ENCODE results near the gene RAD51B.

The RAD51B gene

DNA sequence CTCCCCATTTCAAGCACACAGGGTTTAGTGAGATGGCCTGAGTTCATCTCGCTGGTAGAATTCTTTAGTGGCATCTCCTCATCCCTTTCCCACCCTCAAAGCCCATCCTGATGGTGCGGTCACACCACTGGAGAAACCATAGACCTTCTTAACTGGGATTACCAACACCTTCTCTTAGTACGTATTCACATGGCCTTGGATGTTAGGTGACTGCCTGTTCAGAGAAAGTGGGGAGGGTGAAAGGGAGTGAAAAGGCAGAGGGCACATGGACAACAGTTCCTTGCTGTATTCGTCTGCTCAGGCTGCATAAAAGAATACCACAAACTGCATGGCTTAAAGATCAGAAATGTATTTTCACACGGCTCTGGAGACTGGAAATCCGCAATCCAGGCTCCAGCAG, 667.2 kb downstream of the RAD51B start:
- no peak for DNase-seq
- Histone ChIP-seq H3K79me2 (ENCODE audit: control insufficient read depth, insufficient read depth, low read length) (no peaks in the 10 kb centered on the region), H3K4me3 (ENCODE audit: low read length) (no peak overlapping the region), H4K8ac (ENCODE audit: low read depth, low read length) (no peak overlapping the region), H3K36me3 (ENCODE audit: control insufficient read depth, insufficient read depth, low read length) (no peaks in the 10 kb centered on the region), H3K79me1 (ENCODE audit: low read length) (no peaks in the 10 kb centered on the region), H3K56ac (ENCODE audit: low read length) (no peak overlapping the region), H3K4me2 (ENCODE audit: low read length) (no peak overlapping the region), H3K4me1 (ENCODE audit: control insufficient read depth, low read depth, low read length) (no peaks in the 10 kb centered on the region), H2BK120ac (ENCODE audit: low read depth, low read length) (no peak overlapping the region), H2BK5ac (ENCODE audit: low read length) (no peak overlapping the region), H3K27me3 (ENCODE audit: insufficient read depth, low read length, poor library complexity) (no peaks in the 10 kb centered on the region), H3K9ac (ENCODE audit: low read length) (no peak overlapping the region), H4K5ac (ENCODE audit: low read length) (no peak overlapping the region), H2BK15ac (replicated peaks; ENCODE audit: low read depth) (no peak overlapping the region), H3K4ac (ENCODE audit: low read depth, low read length) (no peak overlapping the region), H3K27ac (ENCODE audit: low read depth, low read length) (no peak overlapping the region), H3K23ac (ENCODE audit: low read length) (no peak overlapping the region), H3K18ac (ENCODE audit: low read length) (no peak overlapping the region), H2AK5ac (ENCODE audit: low read length) (no peak overlapping the region)
- no CpG with 5 or more reads among the region's 6 CpGs for WGBS (ENCODE audit: extremely low coverage, insufficient coverage, low lambda C conversion rate)

DNA sequence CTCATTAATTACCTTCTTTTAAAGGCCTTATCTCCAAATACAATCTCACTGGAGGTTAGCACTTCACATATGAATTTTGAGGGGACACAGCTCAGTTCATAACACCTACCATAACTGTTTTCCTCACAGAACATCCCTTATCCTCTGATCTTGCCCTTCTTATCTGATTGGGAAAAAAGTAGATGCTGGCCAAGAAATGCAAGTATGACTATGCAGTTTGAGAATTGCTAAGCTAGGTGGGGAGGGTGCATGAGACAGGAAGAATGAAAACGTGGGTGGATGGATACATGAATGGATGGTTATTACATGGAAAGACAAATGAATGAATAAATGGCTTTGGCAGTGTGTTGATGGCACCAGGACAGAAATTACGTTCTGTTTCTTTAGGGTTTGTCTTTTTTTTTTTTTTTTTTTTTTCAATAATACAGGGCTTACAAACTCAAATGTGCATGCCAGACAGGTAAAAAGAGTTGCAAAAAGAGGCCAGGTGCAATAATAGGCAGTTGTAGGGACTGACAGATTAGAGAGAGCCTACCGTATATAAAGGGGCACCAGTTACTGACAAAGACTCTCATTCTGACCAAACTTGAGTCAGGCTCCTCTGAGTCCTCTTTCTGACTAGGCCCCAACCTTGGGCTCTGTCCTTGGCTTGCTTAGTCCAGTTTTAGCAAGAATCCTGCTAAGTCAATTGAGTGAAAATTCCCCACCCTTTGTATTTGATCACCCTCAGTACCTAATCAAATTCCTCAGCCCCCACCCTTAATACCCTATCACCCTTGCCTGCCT, 668.4 kb downstream of the RAD51B start:
- Histone ChIP-seq H3K9ac (ENCODE audit: low read length) (no peak overlapping the region), H3K27me3 (ENCODE audit: insufficient read depth, low read length, poor library complexity) (no peaks in the 10 kb centered on the region), H3K4me1 (ENCODE audit: control insufficient read depth, low read depth, low read length) (no peaks in the 10 kb centered on the region), H2BK5ac (ENCODE audit: low read length) (no peak overlapping the region), H2BK120ac (ENCODE audit: low read depth, low read length) (no peak overlapping the region), H3K18ac (ENCODE audit: low read length) (no peak overlapping the region), H3K79me2 (ENCODE audit: control insufficient read depth, insufficient read depth, low read length) (no peaks in the 10 kb centered on the region), H4K8ac (ENCODE audit: low read depth, low read length) (no peak overlapping the region), H4K5ac (ENCODE audit: low read length) (no peak overlapping the region), H2AK5ac (ENCODE audit: low read length) (no peak overlapping the region), H3K56ac (ENCODE audit: low read length) (no peak overlapping the region), H3K79me1 (ENCODE audit: low read length) (no peaks in the 10 kb centered on the region), H3K36me3 (ENCODE audit: control insufficient read depth, insufficient read depth, low read length) (no peaks in the 10 kb centered on the region), H3K23ac (ENCODE audit: low read length) (no peak overlapping the region), H3K4me3 (ENCODE audit: low read length) (no peak overlapping the region), H2BK15ac (replicated peaks; ENCODE audit: low read depth) (no peak overlapping the region), H3K27ac (ENCODE audit: low read depth, low read length) (no peak overlapping the region), H3K4me2 (ENCODE audit: low read length) (no peak overlapping the region), H3K4ac (ENCODE audit: low read depth, low read length) (no peak overlapping the region)
- no CpG with 5 or more reads among the region's 3 CpGs for WGBS (ENCODE audit: extremely low coverage, insufficient coverage, low lambda C conversion rate)
- DNase-seq, result no peak

DNA sequence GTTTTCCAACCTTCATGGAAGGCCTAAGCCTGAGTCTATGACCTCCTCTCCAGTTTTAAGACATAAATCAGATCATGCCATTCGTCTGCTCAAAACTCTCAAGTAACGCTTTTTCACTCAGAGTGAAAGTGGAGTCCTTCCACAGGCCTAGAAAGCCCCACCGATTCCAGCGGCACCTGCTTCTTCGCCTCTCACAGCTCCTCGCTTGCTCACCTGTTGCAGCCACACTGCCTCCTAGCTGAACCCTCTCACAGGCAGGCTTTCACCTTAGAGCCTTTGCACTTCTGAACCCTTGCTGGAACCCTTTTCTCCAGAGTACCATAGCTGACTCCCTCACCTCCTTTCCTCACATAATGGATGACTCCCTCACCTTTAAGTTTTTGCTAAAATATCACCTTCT, 672.2 kb downstream of the RAD51B start:
- H4K8ac ChIP-seq (ENCODE audit: low read depth, low read length), result no peak overlapping the region
- H3K79me2 ChIP-seq (ENCODE audit: control insufficient read depth, insufficient read depth, low read length), result no peaks in the 10 kb centered on the region
- no peak overlapping the region for H3K4me2 ChIP-seq (ENCODE audit: low read length)
- H3K4me1 ChIP-seq (ENCODE audit: control insufficient read depth, low read depth, low read length), result no peaks in the 10 kb centered on the region
- no peak overlapping the region for H3K23ac ChIP-seq (ENCODE audit: low read length)
- H2BK120ac ChIP-seq (ENCODE audit: low read depth, low read length), result no peak overlapping the region
- no peak overlapping the region for H3K18ac ChIP-seq (ENCODE audit: low read length)
- no peak overlapping the region for H4K5ac ChIP-seq (ENCODE audit: low read length)
- H3K9ac ChIP-seq (ENCODE audit: low read length), result no peak overlapping the region
- H2AK5ac ChIP-seq (ENCODE audit: low read length), result no peak overlapping the region
- H2BK5ac ChIP-seq (ENCODE audit: low read length), result no peak overlapping the region
- H3K36me3 ChIP-seq (ENCODE audit: control insufficient read depth, insufficient read depth, low read length), result no peaks in the 10 kb centered on the region
- WGBS (ENCODE audit: extremely low coverage, insufficient coverage, low lambda C conversion rate), result no CpG with 5 or more reads among the region's 6 CpGs
- no peak overlapping the region for H3K4ac ChIP-seq (ENCODE audit: low read depth, low read length)
- H3K79me1 ChIP-seq (ENCODE audit: low read length), result no peaks in the 10 kb centered on the region
- H3K27me3 ChIP-seq (ENCODE audit: insufficient read depth, low read length, poor library complexity), result no peaks in the 10 kb centered on the region
- H3K4me3 ChIP-seq (ENCODE audit: low read length), result no peak overlapping the region
- DNase-seq, result no peak
- no peak overlapping the region for H3K27ac ChIP-seq (ENCODE audit: low read depth, low read length)
- no peak overlapping the region for H2BK15ac ChIP-seq (replicated peaks; ENCODE audit: low read depth)
- H3K56ac ChIP-seq (ENCODE audit: low read length), result no peak overlapping the region

DNA sequence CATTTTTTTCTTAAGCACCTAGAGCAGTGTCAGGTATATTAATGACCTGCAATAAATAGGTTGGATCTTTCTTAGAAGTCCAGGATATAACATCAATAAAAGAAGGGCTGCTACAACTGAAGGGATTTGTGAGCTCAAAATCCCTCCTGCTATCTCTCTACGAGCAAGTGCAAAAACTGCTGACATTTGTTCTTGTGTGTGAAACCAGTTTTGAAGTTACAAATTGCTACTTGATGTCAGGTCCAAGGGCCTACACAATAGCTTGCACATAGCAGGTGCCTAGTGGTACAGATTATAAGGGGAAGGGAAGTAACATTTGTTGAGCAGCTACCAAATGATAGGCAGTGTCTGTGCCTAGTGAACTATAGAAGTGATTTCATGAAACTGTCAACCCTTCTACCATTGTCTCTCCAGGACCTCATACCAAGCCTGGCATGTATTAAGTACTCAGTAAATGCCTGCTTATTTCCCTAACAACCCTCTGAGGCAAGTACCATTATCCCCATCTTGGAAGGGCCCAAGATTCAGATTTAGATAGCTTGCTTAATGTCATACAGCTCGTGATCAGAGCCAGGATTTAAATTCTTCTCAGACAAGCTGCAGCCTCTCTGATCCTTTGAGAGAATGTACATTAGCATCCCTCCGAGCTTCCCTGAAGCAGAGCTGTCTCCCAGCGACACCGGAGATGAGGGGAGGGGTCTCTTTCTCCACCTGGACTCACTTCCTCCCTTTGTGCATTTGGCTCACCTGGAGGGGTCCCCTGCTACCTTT, 673.0 kb downstream of the RAD51B start:
- Histone ChIP-seq H3K36me3 (ENCODE audit: control insufficient read depth, insufficient read depth, low read length) (no peaks in the 10 kb centered on the region), H2AK5ac (ENCODE audit: low read length) (no peak overlapping the region), H3K56ac (ENCODE audit: low read length) (no peak overlapping the region), H3K4ac (ENCODE audit: low read depth, low read length) (no peak overlapping the region), H3K79me1 (ENCODE audit: low read length) (no peaks in the 10 kb centered on the region), H3K4me2 (ENCODE audit: low read length) (no peak overlapping the region), H3K27me3 (ENCODE audit: insufficient read depth, low read length, poor library complexity) (no peaks in the 10 kb centered on the region), H4K5ac (ENCODE audit: low read length) (no peak overlapping the region), H3K4me1 (ENCODE audit: control insufficient read depth, low read depth, low read length) (no peaks in the 10 kb centered on the region), H3K23ac (ENCODE audit: low read length) (no peak overlapping the region), H2BK5ac (ENCODE audit: low read length) (no peak overlapping the region), H3K27ac (ENCODE audit: low read depth, low read length) (no peak overlapping the region), H3K9ac (ENCODE audit: low read length) (no peak overlapping the region), H4K8ac (ENCODE audit: low read depth, low read length) (no peak overlapping the region), H3K18ac (ENCODE audit: low read length) (no peak overlapping the region), H2BK15ac (replicated peaks; ENCODE audit: low read depth) (no peak overlapping the region), H3K79me2 (ENCODE audit: control insufficient read depth, insufficient read depth, low read length) (no peaks in the 10 kb centered on the region), H2BK120ac (ENCODE audit: low read depth, low read length) (no peak overlapping the region), H3K4me3 (ENCODE audit: low read length) (no peak overlapping the region)
- no peak for DNase-seq
- no CpG with 5 or more reads among the region's 5 CpGs for WGBS (ENCODE audit: extremely low coverage, insufficient coverage, low lambda C conversion rate)

DNA sequence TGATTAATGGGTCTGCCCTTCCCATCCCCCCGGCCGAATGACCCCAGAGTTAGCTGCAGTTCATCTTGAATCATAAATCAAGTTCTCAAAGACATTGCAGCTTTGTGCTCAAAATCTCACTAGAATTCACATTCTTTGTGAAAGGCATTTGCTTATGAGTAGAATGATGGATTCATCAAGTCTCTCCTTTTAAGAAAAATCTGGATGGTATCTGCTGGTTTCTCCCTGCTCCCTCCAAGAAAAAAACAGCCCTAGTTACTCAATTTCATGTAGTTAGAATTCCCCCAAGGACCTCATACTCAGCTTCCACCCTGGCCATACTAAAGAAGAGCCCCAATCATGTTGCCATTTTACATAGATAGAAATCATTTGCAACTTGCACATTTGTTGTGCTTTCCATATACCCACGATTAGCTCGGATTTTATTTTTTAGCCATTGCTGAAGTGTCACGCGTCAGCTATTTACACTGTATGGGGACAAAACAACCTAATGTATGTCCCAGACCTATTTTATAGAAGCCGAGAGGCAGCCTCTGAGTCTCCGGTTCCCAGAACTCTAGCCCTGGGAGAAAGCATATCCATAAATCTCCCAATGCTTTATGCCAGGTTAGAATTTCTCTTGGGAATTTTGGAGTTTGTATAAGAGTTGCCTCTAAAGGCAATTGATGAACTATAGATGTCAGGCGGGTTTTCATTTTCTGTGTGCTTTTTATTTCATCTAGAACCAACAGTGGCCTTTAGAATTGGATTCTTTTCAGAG, 673.8 kb downstream of the RAD51B start:
- Histone ChIP-seq H3K27ac (ENCODE audit: low read depth, low read length) (no peak overlapping the region), H3K23ac (ENCODE audit: low read length) (no peak overlapping the region)

More for the DNA sequence above, 673.8 kb downstream of the RAD51B start:
- Histone ChIP-seq H2BK15ac (replicated peaks; ENCODE audit: low read depth) (no peak overlapping the region), H3K4ac (ENCODE audit: low read depth, low read length) (no peak overlapping the region), H3K36me3 (ENCODE audit: control insufficient read depth, insufficient read depth, low read length) (no peaks in the 10 kb centered on the region), H3K9ac (ENCODE audit: low read length) (no peak overlapping the region), H4K5ac (ENCODE audit: low read length) (no peak overlapping the region), H2BK120ac (ENCODE audit: low read depth, low read length) (no peak overlapping the region), H3K79me1 (ENCODE audit: low read length) (no peaks in the 10 kb centered on the region), H3K4me2 (ENCODE audit: low read length) (no peak overlapping the region), H3K27me3 (ENCODE audit: insufficient read depth, low read length, poor library complexity) (no peaks in the 10 kb centered on the region), H3K4me1 (ENCODE audit: control insufficient read depth, low read depth, low read length) (no peaks in the 10 kb centered on the region), H2AK5ac (ENCODE audit: low read length) (no peak overlapping the region), H3K18ac (ENCODE audit: low read length) (no peak overlapping the region), H3K4me3 (ENCODE audit: low read length) (no peak overlapping the region), H4K8ac (ENCODE audit: low read depth, low read length) (no peak overlapping the region), H3K56ac (ENCODE audit: low read length) (no peak overlapping the region), H2BK5ac (ENCODE audit: low read length) (no peak overlapping the region), H3K79me2 (ENCODE audit: control insufficient read depth, insufficient read depth, low read length) (no peaks in the 10 kb centered on the region)
- WGBS (ENCODE audit: extremely low coverage, insufficient coverage, low lambda C conversion rate), result no CpG with 5 or more reads among the region's 9 CpGs
- DNase-seq, result no peak
